Erythroblast (primary cell): Measurements from ENCODE around the gene TEPSIN.

Experiments used
- GATA1 ChIP-seq: IDR thresholded peaks from 2 replicates; pipeline ENCODE4 v1.6.1; 2011; ENCODE audit warnings: low read depth, mild to moderate bottlenecking, control low read depth, low read length, moderate library complexity
- POLR2A ChIP-seq: IDR thresholded peaks from 2 replicates; pipeline ENCODE4 v1.6.1; 2011; ENCODE audit warnings: mild to moderate bottlenecking, low read length

DNA sequence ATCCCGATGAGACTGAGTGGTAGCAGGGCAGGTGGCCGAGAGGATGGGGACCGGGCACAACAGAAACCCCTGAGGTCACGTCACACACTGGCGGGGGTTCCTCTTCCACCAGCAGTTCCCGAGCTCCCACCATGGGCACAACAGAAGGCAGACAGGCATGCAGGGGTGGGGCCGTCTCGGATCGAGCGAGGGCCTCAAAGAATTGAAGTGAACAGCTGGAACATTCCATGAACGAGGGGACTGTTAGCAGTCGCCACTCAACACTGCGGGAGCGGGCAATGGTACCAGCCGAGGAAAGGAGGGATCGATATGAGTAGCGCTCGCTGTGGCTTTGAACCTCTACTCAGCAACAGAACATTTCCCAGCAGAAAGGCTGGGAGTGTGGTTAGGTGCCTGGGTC lies 21.4 kb downstream of the TEPSIN start:
- TF ChIP-seq POLR2A, result no peak
- no peak for TF ChIP-seq GATA1
